SU-DHL-6 (cell line): ENCODE measurements around the gene RNF217.

ENCODE experiments used
- EZH2phosphoT487 ChIP-seq: fragments of 200-600 bp; sonication (generic), shearing (Covaris generic); conservative IDR thresholded peaks from 2 replicates; pipeline ENCODE4 v1.6.1; 2018; ENCODE audit warnings: mild to moderate bottlenecking, antibody characterized with exemption, low read length, moderate library complexity, mixed read lengths
- TF ChIP-seq, protein P1 (sequence below): fragments of 200-600 bp; sonication (generic); IDR thresholded peaks from one replicate; pipeline ENCODE4 v1.5.1; 2017; ENCODE audit warnings: antibody characterized with exemption, mild to moderate bottlenecking, low read length, moderate library complexity; ENCODE audit not compliant: insufficient read depth, poor library complexity, severe bottlenecking

DNA sequence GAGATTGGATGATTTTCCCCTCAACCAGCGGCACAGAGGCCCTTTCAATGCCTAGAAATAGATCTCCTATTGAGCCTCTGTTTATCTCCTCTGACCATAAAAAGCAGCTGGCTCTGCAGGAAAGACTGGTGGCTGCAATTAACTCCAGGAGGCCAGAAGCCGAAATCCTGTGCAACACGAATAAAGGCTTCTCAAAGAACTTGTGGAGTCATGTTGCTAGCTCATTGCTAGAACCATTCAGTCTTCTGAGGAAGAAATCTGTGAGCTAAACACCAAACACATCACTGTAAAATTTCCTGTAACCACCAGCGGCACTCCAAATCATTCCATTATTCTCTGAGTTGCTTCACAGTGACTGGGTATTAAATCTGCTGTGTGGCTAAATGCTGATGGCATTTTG is 142.2 kb downstream of the RNF217 start:
- TF ChIP-seq, protein P1, sequence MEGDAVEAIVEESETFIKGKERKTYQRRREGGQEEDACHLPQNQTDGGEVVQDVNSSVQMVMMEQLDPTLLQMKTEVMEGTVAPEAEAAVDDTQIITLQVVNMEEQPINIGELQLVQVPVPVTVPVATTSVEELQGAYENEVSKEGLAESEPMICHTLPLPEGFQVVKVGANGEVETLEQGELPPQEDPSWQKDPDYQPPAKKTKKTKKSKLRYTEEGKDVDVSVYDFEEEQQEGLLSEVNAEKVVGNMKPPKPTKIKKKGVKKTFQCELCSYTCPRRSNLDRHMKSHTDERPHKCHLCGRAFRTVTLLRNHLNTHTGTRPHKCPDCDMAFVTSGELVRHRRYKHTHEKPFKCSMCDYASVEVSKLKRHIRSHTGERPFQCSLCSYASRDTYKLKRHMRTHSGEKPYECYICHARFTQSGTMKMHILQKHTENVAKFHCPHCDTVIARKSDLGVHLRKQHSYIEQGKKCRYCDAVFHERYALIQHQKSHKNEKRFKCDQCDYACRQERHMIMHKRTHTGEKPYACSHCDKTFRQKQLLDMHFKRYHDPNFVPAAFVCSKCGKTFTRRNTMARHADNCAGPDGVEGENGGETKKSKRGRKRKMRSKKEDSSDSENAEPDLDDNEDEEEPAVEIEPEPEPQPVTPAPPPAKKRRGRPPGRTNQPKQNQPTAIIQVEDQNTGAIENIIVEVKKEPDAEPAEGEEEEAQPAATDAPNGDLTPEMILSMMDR, result no peak
- no peak for TF ChIP-seq EZH2phosphoT487
